GM12864 (cell line): ENCODE data around the gene MYO9A.
"Not testable (repeated sequence)": the region's sequence is repeated elsewhere in the genome, so short reads cannot be mapped to it uniquely, and the experiment has no call there.

Experiments
- DNase-seq: peaks from one replicate; pipeline ENCODE4 v3.0.0-alpha.2; 2011; ENCODE audit warnings: low read depth
- H3K4me3 ChIP-seq: 2 replicates; pipeline ENCODE4 v1.5.1; 2011; ENCODE audit warnings: mild to moderate bottlenecking, low read depth, low read length, control low read depth
- CTCF ChIP-seq: IDR thresholded peaks from 2 replicates; pipeline ENCODE4 v1.5.1; 2011; ENCODE audit warnings: low read depth, mild to moderate bottlenecking, moderate library complexity, low read length, control low read depth, inconsistent platforms; ENCODE audit errors: missing control alignments

Gene MYO9A

GRCh38 chr15:72062319-72062718 is 55.6 kb downstream of the MYO9A start:
- no peak for DNase-seq
- H3K4me3 ChIP-seq: no peak overlapping the region
- no peak for TF ChIP-seq CTCF

GRCh38 chr15:72060687-72061250 is 57.2 kb downstream of the MYO9A start:
- no peak for DNase-seq
- no peak for TF ChIP-seq CTCF
- no peak overlapping the region for H3K4me3 ChIP-seq

GRCh38 chr15:72058585-72058984 is 59.4 kb downstream of the MYO9A start:
- H3K4me3 ChIP-seq: no peak overlapping the region
- DNase-seq: no peak
- no peak for TF ChIP-seq CTCF

- no peak for DNase-seq
- no peak for TF ChIP-seq CTCF
- no peak overlapping the region for H3K4me3 ChIP-seq
Observed at GRCh38 chr15:72057548-72058091, 60.3 kb downstream of the MYO9A start.

- not testable (repeated sequence) for H3K4me3 ChIP-seq, DNase-seq
Observed at GRCh38 chr15:72056217-72056616, 61.7 kb downstream of the MYO9A start.

- DNase-seq, H3K4me3 ChIP-seq: not testable (repeated sequence)
Observed at GRCh38 chr15:72053297-72053696, 64.7 kb downstream of the MYO9A start.

GRCh38 chr15:72050700-72051099 is 67.2 kb downstream of the MYO9A start:
- no peak for DNase-seq
- no peak for TF ChIP-seq CTCF
- no peak overlapping the region for H3K4me3 ChIP-seq

- no peak overlapping the region for H3K4me3 ChIP-seq
- DNase-seq: no peak
Observed at GRCh38 chr15:72047020-72047419, 70.9 kb downstream of the MYO9A start.

More at GRCh38 chr15:72047020-72047419, 70.9 kb downstream of the MYO9A start:
- TF ChIP-seq CTCF: no peak
